ENCODE data around the gene CRB3. TPM values are rescaled to one million over a fixed set of nuclear protein-coding genes. Genes with fewer than 3 reads are reported as not detected.

The CRB3 gene
- total and polyA plus RNA-seq, 9 of the 15 experiments (the other 6 are each of a cell fraction or from before 2014, with no cell fraction given): 0.49 TPM; not detected in 8

DNA sequence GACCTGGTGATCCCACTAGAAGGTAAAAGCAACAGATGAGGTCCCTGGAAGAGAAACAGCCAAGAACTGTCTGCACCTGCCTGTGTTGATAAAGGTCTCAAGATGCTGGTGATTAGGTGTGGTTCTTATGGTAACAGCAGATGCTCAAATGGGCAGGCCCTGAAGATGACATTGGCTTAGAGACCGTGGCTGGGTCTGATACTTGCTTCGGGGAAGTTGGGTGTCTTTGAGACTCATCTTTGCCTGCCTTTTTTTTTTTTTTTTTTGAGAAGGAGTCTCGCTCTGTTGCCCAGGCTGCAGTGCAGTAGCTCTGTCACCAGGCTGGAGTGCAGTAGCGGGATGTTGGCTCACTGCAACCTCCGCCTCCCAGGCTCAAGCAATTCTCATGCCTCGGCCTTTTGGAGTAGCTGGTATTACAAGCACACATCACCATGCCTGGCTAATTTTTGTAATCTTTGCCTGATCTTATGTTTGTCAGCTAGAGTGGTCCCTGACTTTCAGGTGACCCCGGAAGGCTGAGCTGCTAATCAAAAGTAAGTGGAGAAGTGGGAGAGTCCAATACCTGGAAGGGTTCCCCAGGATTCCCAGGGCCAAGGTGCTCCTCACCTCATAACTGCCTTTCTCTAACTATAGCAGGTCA lies 12.4 kb upstream of the CRB3 start:
- H3K4me1 ChIP-seq (replicated peaks in 1 of 2; ENCODE audit: control insufficient read depth in 2 of 2, insufficient read depth in 2 of 2, low read length in 2 of 2): peaks cover 0 to 3% of the 10 kb centered on the region in 2 experiments; a peak in 1 of 5 replicates
- no peak overlapping the region for H3K9ac ChIP-seq (ENCODE audit: insufficient read depth in 1 of 2, low read depth in 2 of 2, low read length in 2 of 2)
- ATAC-seq: no peak
- CTCF ChIA-PET (ENCODE audit: low intra/inter-chr PET ratio): no interaction called here
- no peak overlapping the region for H3K4me3 ChIP-seq
- no peak for FAIRE-seq
- intact Hi-C loops (cut with micrococcal nuclease) (no loop called here), in situ Hi-C loops (cut with MboI) (no loop called here)
- BruUV-seq (replicated peaks): no TSS peak
- no peak overlapping the region for H2AFZ ChIP-seq (ENCODE audit: low read depth, low read length)
- DNase-seq (ENCODE audit: extremely low read depth in 1 of 4, low spot score in 3 of 4): no peak
- no peak overlapping the region for H3K4me2 ChIP-seq (ENCODE audit: insufficient read depth, low read length)
- no peak overlapping the region for H3K27ac ChIP-seq (ENCODE audit: extremely low read depth, low read depth, low read length)
- POLR2A ChIA-PET: interaction anchor here (0.6 kb wide), 1 partner anchor 158 kb away, joined by 3 read pairs; no protein-coding TSS in a partner anchor
- 94% methylated on average over 6 of the region's 7 CpGs for WGBS (ENCODE audit: insufficient coverage, low coverage, missing lambda C conversion rate)
- no peaks in the 10 kb centered on the region for H3K27me3 ChIP-seq (ENCODE audit: control insufficient read depth in 2 of 2, insufficient read depth in 2 of 2, low read length in 2 of 2)
- no peaks in the 10 kb centered on the region for H4K20me1 ChIP-seq (replicated peaks; ENCODE audit: control insufficient read depth, insufficient read depth, low read length)
- TF ChIP-seq NR4A1 (CRISPR knock-in tag; IDR thresholded peaks at IDR 0.05): no peak
- TF ChIP-seq NR4A1 (tag; IDR thresholded peaks at IDR 0.05): no peak
- H3K79me2 ChIP-seq (ENCODE audit: control insufficient read depth, insufficient read depth, low read length): no peaks in the 10 kb centered on the region
- H3K36me3 ChIP-seq (ENCODE audit: control insufficient read depth, insufficient read depth, low read length): peaks cover 55% of the 10 kb centered on the region
- H3K9me1 ChIP-seq (ENCODE audit: control insufficient read depth, insufficient read depth, low read length): no peaks in the 10 kb centered on the region
- peaks cover 24% of the 10 kb centered on the region for H3K9me3 ChIP-seq (replicated peaks; ENCODE audit: control insufficient read depth, insufficient read depth, low read depth, low read length)

GRCh38 chr19:6452223-6452614 lies 11.9 kb upstream of the CRB3 start:
- Histone ChIP-seq H3K27me3 (ENCODE audit: control insufficient read depth in 2 of 2, insufficient read depth in 2 of 2, low read length in 2 of 2) (no peaks in the 10 kb centered on the region), H3K9me3 (replicated peaks; ENCODE audit: control insufficient read depth, insufficient read depth, low read depth, low read length) (peaks cover 24% of the 10 kb centered on the region), H3K9me1 (ENCODE audit: control insufficient read depth, insufficient read depth, low read length) (no peaks in the 10 kb centered on the region), H3K4me3 (no peak overlapping the region), H3K4me2 (ENCODE audit: insufficient read depth, low read length) (no peak overlapping the region), H3K4me1 (replicated peaks in 1 of 2; ENCODE audit: control insufficient read depth in 2 of 2, insufficient read depth in 2 of 2, low read length in 2 of 2) (peaks cover 0 to 3% of the 10 kb centered on the region in 2 experiments; a peak in 1 of 5 replicates), H3K27ac (ENCODE audit: extremely low read depth, low read depth, low read length) (no peak overlapping the region), H2AFZ (ENCODE audit: low read depth, low read length) (no peak overlapping the region), H3K9ac (ENCODE audit: insufficient read depth in 1 of 2, low read depth in 2 of 2, low read length in 2 of 2) (no peak overlapping the region), H3K79me2 (ENCODE audit: control insufficient read depth, insufficient read depth, low read length) (no peaks in the 10 kb centered on the region), H3K36me3 (ENCODE audit: control insufficient read depth, insufficient read depth, low read length) (peaks cover 60% of the 10 kb centered on the region), H4K20me1 (replicated peaks; ENCODE audit: control insufficient read depth, insufficient read depth, low read length) (no peaks in the 10 kb centered on the region)
- ChIA-PET CTCF (ENCODE audit: low intra/inter-chr PET ratio) (no interaction called here), POLR2A (no interaction called here)
- ATAC-seq (no peak), DNase-seq (ENCODE audit: extremely low read depth in 1 of 4, low spot score in 3 of 4) (no peak), FAIRE-seq (no peak)
- in situ Hi-C loops (cut with MboI) (no loop called here), intact Hi-C loops (cut with micrococcal nuclease) (no loop called here)
- 96% methylated on average over 18 of the region's 19 CpGs for WGBS (ENCODE audit: insufficient coverage, low coverage, missing lambda C conversion rate)
- no TSS peak for BruUV-seq (replicated peaks)
- TF ChIP-seq, protein P1, sequence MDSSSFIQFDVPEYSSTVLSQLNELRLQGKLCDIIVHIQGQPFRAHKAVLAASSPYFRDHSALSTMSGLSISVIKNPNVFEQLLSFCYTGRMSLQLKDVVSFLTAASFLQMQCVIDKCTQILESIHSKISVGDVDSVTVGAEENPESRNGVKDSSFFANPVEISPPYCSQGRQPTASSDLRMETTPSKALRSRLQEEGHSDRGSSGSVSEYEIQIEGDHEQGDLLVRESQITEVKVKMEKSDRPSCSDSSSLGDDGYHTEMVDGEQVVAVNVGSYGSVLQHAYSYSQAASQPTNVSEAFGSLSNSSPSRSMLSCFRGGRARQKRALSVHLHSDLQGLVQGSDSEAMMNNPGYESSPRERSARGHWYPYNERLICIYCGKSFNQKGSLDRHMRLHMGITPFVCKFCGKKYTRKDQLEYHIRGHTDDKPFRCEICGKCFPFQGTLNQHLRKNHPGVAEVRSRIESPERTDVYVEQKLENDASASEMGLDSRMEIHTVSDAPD (CRISPR knock-in tag; IDR thresholded peaks at IDR 0.05): no peak
- 0 out of 2 replicates have a peak, but pooled peaks have one; percentile 16 for TF ChIP-seq RBFOX2 (IDR thresholded peaks at IDR 0.05; ENCODE audit: low read depth, low read length)
- 0 out of 2 replicates have a peak, but pooled peaks have one; percentile 19 for TF ChIP-seq POLR2G (IDR thresholded peaks at IDR 0.05; ENCODE audit: low read depth, low read length)

All from K562 (cell line).